ENCODE measurements around the gene PPP1R1C.

- TF ChIP-seq BHLHE40 (IDR thresholded peaks at IDR 0.05; ENCODE audit: borderline replicate concordance), result no peak
- TF ChIP-seq FOXA1 (IDR thresholded peaks at IDR 0.05), result no peak
- TF ChIP-seq LEF1 (IDR thresholded peaks at IDR 0.05; ENCODE audit: borderline replicate concordance), result no peak
- no peak for TF ChIP-seq SUZ12 (IDR thresholded peaks at IDR 0.05)
- no peak for TF ChIP-seq CTBP1 (IDR thresholded peaks at IDR 0.05; ENCODE audit: borderline replicate concordance)
- no peak for TF ChIP-seq TARDBP (IDR thresholded peaks at IDR 0.05)
- no peak for TF ChIP-seq ZNF384 (IDR thresholded peaks at IDR 0.05)
- no peak for TF ChIP-seq FOXK2 (IDR thresholded peaks at IDR 0.05)
- no peak for TF ChIP-seq SP1 (IDR thresholded peaks at IDR 0.05)
- no peak for TF ChIP-seq FOXM1 (IDR thresholded peaks at IDR 0.05; ENCODE audit: borderline replicate concordance)
- no peak for TF ChIP-seq L3MBTL2 (conservative IDR thresholded peaks at IDR 0.05)
Measured at GRCh38 chr2:182115258-182115657, 129.6 kb downstream of the PPP1R1C start.

All from HEK293T (cell line).